OCI-LY7 (cell line): ENCODE data around the gene MAG. TPM values are rescaled to one million over a fixed set of nuclear protein-coding genes. Genes with fewer than 3 reads are reported as not detected.

Source experiments
- BruUV-seq: library from RNA; stranded (reverse); fragments of 400-500 nt; replicated peaks from 2 replicates; lab custom pipeline; 2021; lab: Mats Ljungman, UMichigan
- CTCF ChIA-PET: fragments of 300-600 bp; sonication (Branson Sonifier 250); formaldehyde crosslinking; loops from one replicate; lab custom pipeline; 2022; ENCODE audit warnings: antibody characterized with exemption; ENCODE audit not compliant: unreplicated experiment; lab: Charles Lee
- POLR2A ChIA-PET: fragments of 300-600 bp; sonication (Branson Sonifier 250); formaldehyde crosslinking; loops from one replicate; lab custom pipeline; 2022; ENCODE audit warnings: antibody characterized with exemption; lab: Charles Lee
- DNase-seq: peaks from one replicate; pipeline ENCODE4 v3.0.0-alpha.2; 2015; ENCODE audit warnings: low spot score
- H2AFZ ChIP-seq: fragments of 200-600 bp; sonication (generic), shearing (Covaris generic); 2 replicates; pipeline ENCODE4 v1.6.1; 2014; ENCODE audit warnings: mild to moderate bottlenecking, antibody characterized with exemption, low read length, moderate library complexity
- H3K27ac ChIP-seq: fragments of 200-600 bp; sonication (generic); 2 replicates; pipeline ENCODE4 v1.5.1; 2014; ENCODE audit warnings: mixed run types, low read depth, mild to moderate bottlenecking, moderate library complexity, low read length, inconsistent platforms; ENCODE audit not compliant: poor library complexity, severe bottlenecking
- H3K36me3 ChIP-seq: fragments of 200-600 bp; sonication (generic); 2 replicates; pipeline ENCODE4 v1.6.1; 2014; ENCODE audit warnings: mild to moderate bottlenecking, antibody characterized with exemption, low read length, moderate library complexity, mixed read lengths; ENCODE audit not compliant: insufficient read depth
- H3K4me1 ChIP-seq: fragments of 200-600 bp; sonication (generic); 2 replicates; pipeline ENCODE4 v1.5.1; 2014; ENCODE audit warnings: mild to moderate bottlenecking, low read length; ENCODE audit not compliant: insufficient read depth, poor library complexity, severe bottlenecking
- H3K4me2 ChIP-seq: fragments of 200-600 bp; sonication (generic); 2 replicates; pipeline ENCODE4 v1.6.1; 2014; ENCODE audit warnings: mild to moderate bottlenecking, low read length
- H3K4me3 ChIP-seq: fragments of 200-600 bp; sonication (generic); 2 replicates; pipeline ENCODE4 v1.5.1; 2014; ENCODE audit warnings: mild to moderate bottlenecking, low read depth, low read length; ENCODE audit not compliant: poor library complexity, severe bottlenecking
- H3K79me2 ChIP-seq: fragments of 200-600 bp; sonication (generic); 2 replicates; pipeline ENCODE4 v1.6.1; 2016; ENCODE audit warnings: low read depth, mild to moderate bottlenecking, low read length, moderate library complexity, mixed read lengths; ENCODE audit not compliant: insufficient read depth
- H3K9me2 ChIP-seq: fragments of 200-600 bp; sonication (generic); 2 replicates; pipeline ENCODE4 v1.6.1; 2016; ENCODE audit warnings: mild to moderate bottlenecking, low read length, mixed read lengths; ENCODE audit not compliant: insufficient read depth
- H3K9me3 ChIP-seq: fragments of 200-600 bp; sonication (generic); 2 replicates; pipeline ENCODE4 v1.6.1; 2014; ENCODE audit warnings: mild to moderate bottlenecking, mixed run types, low read length, mixed read lengths
- H4K20me1 ChIP-seq: fragments of 200-600 bp; sonication (generic); 2 replicates; pipeline ENCODE4 v1.6.1; 2014; ENCODE audit warnings: mild to moderate bottlenecking, antibody characterized with exemption, low read length, moderate library complexity, mixed read lengths; ENCODE audit not compliant: insufficient read depth
- CTCF ChIP-seq: fragments of 200-600 bp; sonication (generic); conservative IDR thresholded peaks from 2 replicates; pipeline ENCODE4 v1.5.1; 2014; ENCODE audit warnings: mild to moderate bottlenecking, antibody characterized with exemption, low read length, moderate library complexity, mixed read lengths
- EZH2phosphoT487 ChIP-seq: fragments of 200-600 bp; sonication (generic); IDR thresholded peaks from 2 replicates; pipeline ENCODE4 v1.6.1; 2018; ENCODE audit warnings: low read depth, borderline replicate concordance, mild to moderate bottlenecking, mixed run types, antibody characterized with exemption, low read length, moderate library complexity, mixed read lengths
- intact Hi-C: fragments of 100-400 bp; cut with micrococcal nuclease; formaldehyde crosslinking; loops from one replicate; pipeline ENCODE4 v1.10.0; 2022; ENCODE audit not compliant: unreplicated experiment
- total RNA-seq, 2 experiments: library from RNA; depleted of rRNA in 1 of 2; stranded (reverse); fragments of >200 nt in 1 of 2; shearing (Covaris generic) in 1 of 2; gene quantifications; 2 replicates each; pipeline ENCODE4 v1.2.3, GENCODE V29; 2014 to 2022

MAG gene
- total RNA-seq, 2 experiments from 2014 or later = 4.6 to 10.1 TPM

GRCh38 chr19:35331551-35332214 is 39.7 kb downstream of the MAG start:
- CTCF ChIA-PET = interaction anchor here (2.1 kb wide), 1 partner anchor 11 kb away, joined by 5 read pairs; no protein-coding TSS in a partner anchor
- Histone ChIP-seq H4K20me1 (peaks cover 29% of the 10 kb centered on the region; the same call in 1 of the 2 replicates), H3K9me2 (no peaks in the 10 kb centered on the region), H3K4me1 (peaks cover 76% of the 10 kb centered on the region), H3K9me3 (no peaks in the 10 kb centered on the region), H3K36me3 (peaks cover 70% of the 10 kb centered on the region), H3K79me2 (peaks cover 84% of the 10 kb centered on the region), H3K27ac (peak overlapping the region; percentile 88), H3K4me2 (peak overlapping the region; percentile 89), H2AFZ (no peak overlapping the region), H3K4me3 (peak overlapping the region; percentile 88)
- POLR2A ChIA-PET = interaction anchor here (0.6 to 6.1 kb wide), 8 partner anchors 8 to 1052 kb away, joined by 3 to 33 read pairs (median 8); partner anchors contain the start of gene FFAR1
- peak; percentile 54 for DNase-seq
- no peak for TF ChIP-seq CTCF
- TF ChIP-seq EZH2phosphoT487 = no peak
- BruUV-seq = no TSS peak
- intact Hi-C loops = loop anchor here (2.0 kb wide), 1 partner anchor 63 kb away; the partner anchor contains the start of gene USF2

GRCh38 chr19:35332817-35333216 is 40.9 kb downstream of the MAG start:
- intact Hi-C loops = no loop called here
- Histone ChIP-seq H3K4me1 (peaks cover 65% of the 10 kb centered on the region), H3K9me3 (no peaks in the 10 kb centered on the region), H3K4me2 (peak overlapping the region; percentile 89), H3K4me3 (peak overlapping the region; percentile 88), H2AFZ (no peak overlapping the region), H3K79me2 (peaks cover 89% of the 10 kb centered on the region), H3K27ac (peak overlapping the region; percentile 88), H3K36me3 (peaks cover 81% of the 10 kb centered on the region), H4K20me1 (peaks cover 29% of the 10 kb centered on the region; the same call in 1 of the 2 replicates), H3K9me2 (no peaks in the 10 kb centered on the region)
- TF ChIP-seq EZH2phosphoT487 (no peak), CTCF (peak; percentile 27; the same call in 1 of the 2 replicates)
- CTCF ChIA-PET = interaction anchor here (0.6 to 1.1 kb wide), 3 partner anchors 15 to 162 kb away, joined by 3 to 4 read pairs (median 3); partner anchors contain the start of gene FFAR1
- peak; percentile 72 for DNase-seq
- no TSS peak for BruUV-seq
- POLR2A ChIA-PET = interaction anchor here (0.8 to 6.1 kb wide), 6 partner anchors 9 to 25 kb away, joined by 3 to 33 read pairs (median 8); partner anchors contain the start of gene FFAR1
